ENCODE results near the gene ESRRA. TPM values are rescaled to one million over a fixed set of nuclear protein-coding genes. Genes with fewer than 3 reads are reported as not detected.

ESRRA gene
- total and polyA plus RNA-seq, 9 of the 15 experiments (the other 6 are each of a cell fraction or from before 2014, with no cell fraction given) = 0.27 to 89.7 (median 23.7) TPM

DNA sequence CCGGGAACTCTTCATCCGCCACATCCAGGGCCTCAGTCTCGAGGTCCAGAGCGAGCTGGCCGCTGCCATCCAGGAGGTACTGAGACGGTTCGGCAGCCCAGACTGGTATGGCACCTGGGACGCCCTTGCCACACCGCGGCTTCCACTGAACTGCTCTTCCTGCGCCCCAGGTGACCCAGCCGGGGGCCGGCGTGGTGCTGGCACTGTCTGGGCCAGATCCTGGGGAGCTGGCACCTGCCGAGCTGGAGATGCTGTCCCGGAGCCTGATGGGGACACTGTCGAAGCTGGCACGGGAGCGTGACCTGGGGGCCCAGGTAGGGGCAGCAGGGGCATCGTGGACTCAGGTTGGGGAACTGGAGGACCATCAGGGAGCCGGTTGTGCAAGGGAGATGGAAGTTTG lies 36.1 kb downstream of the ESRRA start:
- Histone ChIP-seq H3K9me3 (replicated peaks; ENCODE audit: control insufficient read depth, insufficient read depth, low read depth, low read length) (no peaks in the 10 kb centered on the region), H3K79me2 (ENCODE audit: control insufficient read depth, insufficient read depth, low read length) (no peaks in the 10 kb centered on the region), H3K4me1 (replicated peaks in 1 of 2; ENCODE audit: control insufficient read depth in 2 of 2, insufficient read depth in 2 of 2, low read length in 2 of 2) (peaks cover 26 to 59% of the 10 kb centered on the region in 2 experiments; a peak in 4 of 5 replicates), H3K27ac (ENCODE audit: extremely low read depth, low read depth, low read length) (no peak overlapping the region), H3K4me3 (no peak overlapping the region), H3K36me3 (ENCODE audit: control insufficient read depth, insufficient read depth, low read length) (no peaks in the 10 kb centered on the region), H3K9me1 (ENCODE audit: control insufficient read depth, insufficient read depth, low read length) (no peaks in the 10 kb centered on the region), H3K27me3 (ENCODE audit: control insufficient read depth in 2 of 2, insufficient read depth in 2 of 2, low read length in 2 of 2) (no peaks in the 10 kb centered on the region), H4K20me1 (replicated peaks; ENCODE audit: control insufficient read depth, insufficient read depth, low read length) (no peaks in the 10 kb centered on the region; the same call in 1 of the 2 replicates), H2AFZ (ENCODE audit: low read depth, low read length) (no peak overlapping the region), H3K9ac (ENCODE audit: insufficient read depth in 1 of 2, low read depth in 2 of 2, low read length in 2 of 2) (peak overlapping the region in 1 of 2 experiments; percentile 84; a peak in 2 of 4 replicates), H3K4me2 (ENCODE audit: insufficient read depth, low read length) (peak overlapping the region; percentile 75; the same call in 1 of the 2 replicates)
- DNase-seq (ENCODE audit: extremely low read depth in 1 of 4, low spot score in 3 of 4) (no peak), FAIRE-seq (no peak), ATAC-seq (no peak)
- CTCF ChIA-PET (ENCODE audit: low intra/inter-chr PET ratio) = no interaction called here
- no TSS peak for BruUV-seq (replicated peaks)
- intact Hi-C loops (cut with micrococcal nuclease) (no loop called here), in situ Hi-C loops (cut with MboI) (no loop called here)
- POLR2A ChIA-PET = interaction anchor here (0.6 to 2.6 kb wide), 12 partner anchors 9 to 213 kb away, joined by 3 to 20 read pairs (median 4); partner anchors contain the start of genes PRDX5 and TRMT112
- WGBS (ENCODE audit: insufficient coverage, low coverage, missing lambda C conversion rate) = 90% methylated on average over 12 of the region's 21 CpGs
- TF ChIP-seq ELF1 (tag; IDR thresholded peaks at IDR 0.05) (no peak), NUFIP1 (IDR thresholded peaks at IDR 0.05; ENCODE audit: partially characterized antibody) (no peak), ZBTB26 (CRISPR knock-in tag; IDR thresholded peaks at IDR 0.05) (no peak), HLTF (IDR thresholded peaks at IDR 0.05) (no peak), HDAC1 (IDR thresholded peaks at IDR 0.05) (no peak), ETV1 (tag; conservative IDR thresholded peaks at IDR 0.05; ENCODE audit: low read depth) (no peak), ZBTB1 (CRISPR knock-in tag; IDR thresholded peaks at IDR 0.05; ENCODE audit: borderline replicate concordance, low read depth) (no peak), OTX1 (CRISPR knock-in tag; IDR thresholded peaks at IDR 0.05) (no peak), NFXL1 (CRISPR knock-in tag; IDR thresholded peaks at IDR 0.05) (no peak), ETV6 (IDR thresholded peaks at IDR 0.05; ENCODE audit: borderline replicate concordance in 1 of 2, low read depth in 2 of 2, low read length in 1 of 2) (no peak), ETV6 (CRISPR knock-in tag; IDR thresholded peaks at IDR 0.05; ENCODE audit: borderline replicate concordance) (no peak), TCF15 (CRISPR knock-in tag; IDR thresholded peaks at IDR 0.05) (no peak), LEF1 (IDR thresholded peaks at IDR 0.05) (no peak), EHMT2 (IDR thresholded peaks at IDR 0.05) (no peak), KLF1 (tag; IDR thresholded peaks at IDR 0.05) (no peak), TFAP4 (CRISPR knock-in tag; IDR thresholded peaks at IDR 0.05; ENCODE audit: borderline replicate concordance) (no peak), ZNF780A (CRISPR knock-in tag; IDR thresholded peaks at IDR 0.05) (no peak), ZC3H8 (IDR thresholded peaks at IDR 0.05) (no peak), FIP1L1 (IDR thresholded peaks at IDR 0.05; ENCODE audit: low read depth, low read length, poor library complexity, severe bottlenecking) (peak; percentile 6)
- TF ChIP-seq, protein P1, sequence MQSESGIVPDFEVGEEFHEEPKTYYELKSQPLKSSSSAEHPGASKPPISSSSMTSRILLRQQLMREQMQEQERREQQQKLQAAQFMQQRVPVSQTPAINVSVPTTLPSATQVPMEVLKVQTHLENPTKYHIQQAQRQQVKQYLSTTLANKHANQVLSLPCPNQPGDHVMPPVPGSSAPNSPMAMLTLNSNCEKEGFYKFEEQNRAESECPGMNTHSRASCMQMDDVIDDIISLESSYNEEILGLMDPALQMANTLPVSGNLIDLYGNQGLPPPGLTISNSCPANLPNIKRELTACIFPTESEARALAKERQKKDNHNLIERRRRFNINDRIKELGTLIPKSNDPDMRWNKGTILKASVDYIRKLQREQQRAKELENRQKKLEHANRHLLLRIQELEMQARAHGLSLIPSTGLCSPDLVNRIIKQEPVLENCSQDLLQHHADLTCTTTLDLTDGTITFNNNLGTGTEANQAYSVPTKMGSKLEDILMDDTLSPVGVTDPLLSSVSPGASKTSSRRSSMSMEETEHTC (IDR thresholded peaks at IDR 0.05) = no peak
- TF ChIP-seq, protein P2, sequence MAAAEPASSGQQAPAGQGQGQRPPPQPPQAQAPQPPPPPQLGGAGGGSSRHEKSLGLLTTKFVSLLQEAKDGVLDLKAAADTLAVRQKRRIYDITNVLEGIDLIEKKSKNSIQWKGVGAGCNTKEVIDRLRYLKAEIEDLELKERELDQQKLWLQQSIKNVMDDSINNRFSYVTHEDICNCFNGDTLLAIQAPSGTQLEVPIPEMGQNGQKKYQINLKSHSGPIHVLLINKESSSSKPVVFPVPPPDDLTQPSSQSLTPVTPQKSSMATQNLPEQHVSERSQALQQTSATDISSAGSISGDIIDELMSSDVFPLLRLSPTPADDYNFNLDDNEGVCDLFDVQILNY (CRISPR knock-in tag; IDR thresholded peaks at IDR 0.05) = no peak
